Testis (tissue), 2 donors: ENCODE results near the gene PRPF40A.

Experiments
- POLR2A ChIP-seq: fragments of 450-650 bp; IDR thresholded peaks from one replicate; pipeline ENCODE4 v1.6.1; 2017; ENCODE audit warnings: antibody characterized with exemption, mild to moderate bottlenecking, moderate library complexity
- TF ChIP-seq, protein P1 (sequence below), 3 experiments: fragments of 450-650 bp in 2 of 3; fragments of 200-600 bp in 1 of 3; sonication (generic) in 1 of 3; IDR thresholded peaks; one replicate each; pipeline ENCODE4 v1.5.1; 2016 to 2019; ENCODE audit warnings: antibody characterized with exemption in 3 of 3, mild to moderate bottlenecking in 2 of 3, moderate library complexity in 1 of 3

DNA sequence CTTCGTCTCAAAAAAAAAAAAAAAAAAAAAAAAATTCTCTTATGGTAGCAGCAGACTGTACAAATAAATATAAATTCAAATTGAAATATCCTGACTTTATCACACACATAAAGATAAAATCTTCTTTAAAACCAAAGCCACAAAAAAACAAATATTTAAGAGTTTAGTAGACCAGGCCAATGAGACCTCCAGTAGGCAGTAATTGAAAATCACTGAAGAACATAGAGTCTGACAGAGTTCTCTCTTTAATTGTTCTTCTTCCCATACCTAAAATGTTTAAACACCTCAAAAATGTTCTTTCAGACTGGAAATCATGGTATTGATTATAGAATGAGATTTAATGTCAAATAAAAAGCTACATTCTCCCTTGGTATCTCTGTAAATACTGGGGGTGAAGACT lies 20.8 kb downstream of the PRPF40A start:
- TF ChIP-seq, protein P1, sequence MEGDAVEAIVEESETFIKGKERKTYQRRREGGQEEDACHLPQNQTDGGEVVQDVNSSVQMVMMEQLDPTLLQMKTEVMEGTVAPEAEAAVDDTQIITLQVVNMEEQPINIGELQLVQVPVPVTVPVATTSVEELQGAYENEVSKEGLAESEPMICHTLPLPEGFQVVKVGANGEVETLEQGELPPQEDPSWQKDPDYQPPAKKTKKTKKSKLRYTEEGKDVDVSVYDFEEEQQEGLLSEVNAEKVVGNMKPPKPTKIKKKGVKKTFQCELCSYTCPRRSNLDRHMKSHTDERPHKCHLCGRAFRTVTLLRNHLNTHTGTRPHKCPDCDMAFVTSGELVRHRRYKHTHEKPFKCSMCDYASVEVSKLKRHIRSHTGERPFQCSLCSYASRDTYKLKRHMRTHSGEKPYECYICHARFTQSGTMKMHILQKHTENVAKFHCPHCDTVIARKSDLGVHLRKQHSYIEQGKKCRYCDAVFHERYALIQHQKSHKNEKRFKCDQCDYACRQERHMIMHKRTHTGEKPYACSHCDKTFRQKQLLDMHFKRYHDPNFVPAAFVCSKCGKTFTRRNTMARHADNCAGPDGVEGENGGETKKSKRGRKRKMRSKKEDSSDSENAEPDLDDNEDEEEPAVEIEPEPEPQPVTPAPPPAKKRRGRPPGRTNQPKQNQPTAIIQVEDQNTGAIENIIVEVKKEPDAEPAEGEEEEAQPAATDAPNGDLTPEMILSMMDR (IDR thresholded peaks at IDR 0.05) = no peak
- no peak for TF ChIP-seq POLR2A
